Upper lobe of left lung (tissue), 4 donors: ENCODE measurements around the gene RANBP9.

Experiments used
- POLR2A ChIP-seq, 4 donors: fragments of 450-650 bp; IDR thresholded peaks; one replicate each; pipeline ENCODE4 v1.5.1; 2016 to 2017; ENCODE audit warnings: antibody characterized with exemption in 4 of 4, mild to moderate bottlenecking in 2 of 4
- POLR2AphosphoS5 ChIP-seq, 2 donors: sonication (generic); formaldehyde crosslinking; IDR thresholded peaks; one replicate each; pipeline ENCODE4 v1.5.1; 2017; ENCODE audit warnings: antibody characterized with exemption in 2 of 2

DNA sequence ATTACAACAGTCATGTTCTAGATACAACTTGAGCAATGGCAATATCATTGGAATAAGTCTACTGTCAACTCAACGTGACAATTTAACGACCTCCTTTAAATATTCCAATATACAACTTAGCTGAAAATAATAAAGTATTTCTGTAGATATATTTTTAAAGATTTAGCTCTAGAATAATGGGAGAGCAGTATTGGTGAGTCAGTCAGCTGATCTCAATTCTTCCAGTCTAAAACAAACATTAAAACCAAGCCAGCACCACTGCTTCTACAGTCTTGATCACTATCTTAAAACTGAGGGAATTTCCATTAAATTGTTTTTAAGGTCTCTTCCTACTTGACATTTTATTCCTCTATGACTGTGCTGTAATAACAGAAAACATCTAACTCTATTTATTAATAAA, 58.3 kb downstream of the RANBP9 start:
- TF ChIP-seq POLR2AphosphoS5 (IDR thresholded peaks at IDR 0.05) = no peak
- TF ChIP-seq POLR2A (IDR thresholded peaks at IDR 0.05) = no peak
